Activated CD8-positive, alpha-beta T cell treated with anti-CD3 and anti-CD28 coated beads for 36 hours (primary cell): ENCODE results near the gene APEX1. TPM values are rescaled to one million over a fixed set of nuclear protein-coding genes. Genes with fewer than 3 reads are reported as not detected.

Experiments used
- ATAC-seq: fragments of 200-7000 bp; cut with Tn5 transposase; one replicate; pipeline ENCODE4 v1.10.0; 2021; ENCODE audit warnings: mild to moderate bottlenecking, moderate library complexity
- CTCF ChIA-PET: fragments of 350-600 bp; sonication (Branson Sonifier 250); formaldehyde crosslinking; loops from one replicate; lab custom pipeline; 2021; ENCODE audit warnings: antibody characterized with exemption; lab: Charles Lee
- POLR2A ChIA-PET: fragments of 350-600 bp; sonication (Branson Sonifier 250); formaldehyde crosslinking; loops from one replicate; lab custom pipeline; 2021; ENCODE audit warnings: antibody characterized with exemption; lab: Charles Lee
- DNase-seq: peaks from one replicate; pipeline ENCODE4 v3.0.0-alpha.2; 2020
- H3K27ac Mint-ChIP-seq: one replicate; pipeline ENCODE4 v1.8.0; 2021; ENCODE audit warnings: mild to moderate bottlenecking, mixed read lengths
- H3K27me3 Mint-ChIP-seq: one replicate; pipeline ENCODE4 v1.8.0; 2021; ENCODE audit warnings: mixed read lengths
- H3K36me3 Mint-ChIP-seq: one replicate; pipeline ENCODE4 v1.8.0; 2021; ENCODE audit warnings: low read depth, mixed read lengths
- H3K4me1 Mint-ChIP-seq: one replicate; pipeline ENCODE4 v1.8.0; 2021; ENCODE audit warnings: low read depth, mixed read lengths
- H3K4me3 Mint-ChIP-seq: one replicate; pipeline ENCODE4 v1.8.0; 2021; ENCODE audit warnings: mild to moderate bottlenecking, moderate library complexity, mixed read lengths
- H3K9me3 Mint-ChIP-seq: one replicate; pipeline ENCODE4 v1.8.0; 2021; ENCODE audit warnings: mixed read lengths
- CTCF ChIP-seq: fragments of 200-600 bp; IDR thresholded peaks from one replicate; pipeline ENCODE4 v1.8.0; 2022; ENCODE audit warnings: antibody characterized with exemption, mild to moderate bottlenecking
- intact Hi-C: fragments of 100-400 bp; cut with micrococcal nuclease; formaldehyde crosslinking; loops from one replicate; pipeline ENCODE4 v1.10.0; 2022
- total RNA-seq, 2 experiments: library from RNA; stranded (reverse); gene quantifications; one replicate each; pipeline ENCODE4 v1.2.3, GENCODE V29; 2021

Gene APEX1
- total RNA-seq, 2 experiments from 2014 or later: 196 to 211 TPM

DNA sequence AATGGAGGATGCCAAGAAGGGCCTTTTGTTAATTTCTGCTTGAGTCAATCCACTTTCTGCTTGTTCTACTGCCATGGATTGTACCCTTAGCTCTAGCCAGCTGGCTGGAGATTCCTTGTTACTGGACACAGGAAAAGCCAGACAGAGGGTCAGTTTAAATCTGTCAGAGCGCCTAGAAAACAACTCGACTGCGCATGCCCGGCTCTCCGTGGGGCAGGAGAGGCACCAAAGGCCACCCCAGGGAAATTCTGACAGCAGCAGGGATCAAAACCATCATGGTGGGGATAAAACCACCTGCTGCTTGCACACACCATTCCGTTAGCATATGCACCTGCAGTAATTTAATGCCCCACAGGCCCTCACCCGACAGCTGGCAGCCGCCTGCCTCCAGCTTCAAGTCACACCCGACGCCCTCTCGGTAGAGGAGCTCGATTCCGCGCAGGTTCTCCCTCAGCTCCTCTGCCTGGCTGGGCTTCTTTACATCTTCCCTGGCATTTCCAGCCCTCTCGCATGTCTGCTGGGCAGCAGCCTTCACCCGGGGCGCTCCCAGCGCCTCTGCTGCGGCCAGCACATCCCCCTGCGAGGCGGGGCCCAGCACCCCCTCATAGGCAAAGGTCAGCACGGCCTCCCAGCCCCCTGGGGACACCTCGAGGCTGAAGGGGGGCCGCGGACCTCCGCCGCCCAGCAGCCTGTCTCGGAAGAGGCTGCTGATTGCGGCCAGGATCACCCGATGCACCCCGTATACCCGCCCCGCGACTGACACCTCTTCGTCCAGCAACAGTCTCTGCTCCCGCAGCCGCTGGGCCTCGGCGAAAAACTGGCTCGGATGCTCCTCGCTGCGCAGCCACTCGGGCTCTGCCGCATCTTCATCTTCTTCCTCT, 20.1 kb upstream of the APEX1 start:
- POLR2A ChIA-PET: interaction anchor here (1.8 to 3.8 kb wide), 2 partner anchors 13 to 35 kb away, joined by 7 to 12 read pairs; no protein-coding TSS in a partner anchor
- H3K4me1 Mint-ChIP-seq: peaks cover 3% of the 10 kb centered on the region
- no peaks in the 10 kb centered on the region for H3K9me3 Mint-ChIP-seq
- intact Hi-C loops: no loop called here
- no peak overlapping the region for H3K27ac Mint-ChIP-seq
- DNase-seq: no peak
- CTCF ChIA-PET: interaction anchor here (0.6 kb wide), 1 partner anchor 19 kb away, joined by 3 read pairs; no protein-coding TSS in a partner anchor
- TF ChIP-seq CTCF: no peak
- no peaks in the 10 kb centered on the region for H3K36me3 Mint-ChIP-seq
- no peak for ATAC-seq
- no peaks in the 10 kb centered on the region for H3K27me3 Mint-ChIP-seq
- no peak overlapping the region for H3K4me3 Mint-ChIP-seq

DNA sequence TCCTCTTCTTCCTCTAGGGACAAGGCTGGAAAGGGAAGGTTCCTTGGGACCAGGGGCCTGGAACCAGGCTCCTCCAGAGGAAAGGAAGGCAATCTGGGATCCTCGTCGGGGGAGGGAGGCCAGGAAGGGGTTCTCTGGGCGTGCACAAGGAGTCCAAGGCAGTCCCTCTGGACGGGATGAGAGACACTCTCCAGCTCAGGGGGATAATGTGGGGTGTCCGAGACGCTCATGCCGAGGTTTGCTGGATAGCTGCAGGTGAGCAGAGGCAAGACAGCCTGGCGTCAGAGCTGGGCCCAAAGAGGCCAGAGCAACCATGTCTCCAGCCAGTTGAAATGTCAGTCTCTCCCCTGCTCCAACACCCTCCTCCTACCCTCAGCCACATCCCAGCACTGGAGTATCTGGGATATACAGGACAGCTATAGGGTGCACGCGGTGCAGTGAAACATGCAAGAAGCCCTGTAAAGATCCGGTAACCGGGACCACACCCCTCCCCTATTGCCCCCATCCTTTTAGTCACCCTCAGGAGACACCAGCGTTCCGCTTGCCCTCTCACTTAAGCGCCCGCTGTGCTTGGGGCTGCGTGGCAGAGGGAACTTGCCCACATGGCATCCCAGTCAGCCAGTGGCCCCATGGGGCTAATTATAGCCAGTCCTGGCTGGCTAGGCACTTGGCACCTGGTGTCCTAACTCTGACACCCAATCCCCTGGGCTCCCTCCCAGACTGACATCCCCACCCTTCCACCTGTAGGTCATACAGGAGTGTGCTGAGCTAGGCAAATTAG, 19.3 kb upstream of the APEX1 start, which contains the start of gene KLHL33:
KLHL33 (minus strand) TSS at position 585 of the 781 bp plus-strand sequence; CDS start at position 230, 355 bp downstream.
- Mint-ChIP-seq H3K4me1 (peaks cover 10% of the 10 kb centered on the region), H3K27me3 (no peaks in the 10 kb centered on the region), H3K27ac (no peak within 1 kb of the TSS), H3K9me3 (no peaks in the 10 kb centered on the region), H3K36me3 (no peaks in the 10 kb centered on the region), H3K4me3 (no peak within 1 kb of the TSS)
- no peak for ATAC-seq
- CTCF ChIA-PET: no interaction called here
- TF ChIP-seq CTCF: no peak
- intact Hi-C loops: no loop called here
- POLR2A ChIA-PET: interaction anchor here (0.9 to 3.8 kb wide), 3 partner anchors 12 to 92 kb away, joined by 5 to 12 read pairs (median 7); partner anchors contain the start of gene PARP2
- no peak for DNase-seq

- ATAC-seq (no peak), DNase-seq (no peak)
- intact Hi-C loops: no loop called here
- ChIA-PET POLR2A (interaction anchor here (0.9 to 3.8 kb wide), 4 partner anchors 12 to 93 kb away, joined by 3 to 12 read pairs (median 6); partner anchors contain the start of genes APEX1, OSGEP and PARP2), CTCF (no interaction called here)
- H3K27ac Mint-ChIP-seq: no peak overlapping the region
- no peak overlapping the region for H3K4me3 Mint-ChIP-seq
- no peaks in the 10 kb centered on the region for H3K9me3 Mint-ChIP-seq
- no peak for TF ChIP-seq CTCF
- H3K27me3 Mint-ChIP-seq: no peaks in the 10 kb centered on the region
- no peaks in the 10 kb centered on the region for H3K36me3 Mint-ChIP-seq
- peaks cover 14% of the 10 kb centered on the region for H3K4me1 Mint-ChIP-seq
These were observed 18.7 kb upstream of the APEX1 start for GRCh38 chr14:20436363-20436755.

GRCh38 chr14:20438664-20439063, 16.4 kb upstream of the APEX1 start:
- Mint-ChIP-seq H3K27ac (no peak overlapping the region), H3K36me3 (no peaks in the 10 kb centered on the region), H3K9me3 (no peaks in the 10 kb centered on the region), H3K27me3 (no peaks in the 10 kb centered on the region), H3K4me1 (peaks cover 22% of the 10 kb centered on the region), H3K4me3 (no peak overlapping the region)
- no peak for TF ChIP-seq CTCF
- DNase-seq (no peak), ATAC-seq (no peak)
- CTCF ChIA-PET: no interaction called here
- intact Hi-C loops: no loop called here
- POLR2A ChIA-PET: no interaction called here
